ENCODE results near the gene BTN3A1.
"Not testable (repeated sequence)": the region's sequence is repeated elsewhere in the genome, so short reads cannot be mapped to it uniquely, and the experiment has no call there.

Gene BTN3A1

DNA sequence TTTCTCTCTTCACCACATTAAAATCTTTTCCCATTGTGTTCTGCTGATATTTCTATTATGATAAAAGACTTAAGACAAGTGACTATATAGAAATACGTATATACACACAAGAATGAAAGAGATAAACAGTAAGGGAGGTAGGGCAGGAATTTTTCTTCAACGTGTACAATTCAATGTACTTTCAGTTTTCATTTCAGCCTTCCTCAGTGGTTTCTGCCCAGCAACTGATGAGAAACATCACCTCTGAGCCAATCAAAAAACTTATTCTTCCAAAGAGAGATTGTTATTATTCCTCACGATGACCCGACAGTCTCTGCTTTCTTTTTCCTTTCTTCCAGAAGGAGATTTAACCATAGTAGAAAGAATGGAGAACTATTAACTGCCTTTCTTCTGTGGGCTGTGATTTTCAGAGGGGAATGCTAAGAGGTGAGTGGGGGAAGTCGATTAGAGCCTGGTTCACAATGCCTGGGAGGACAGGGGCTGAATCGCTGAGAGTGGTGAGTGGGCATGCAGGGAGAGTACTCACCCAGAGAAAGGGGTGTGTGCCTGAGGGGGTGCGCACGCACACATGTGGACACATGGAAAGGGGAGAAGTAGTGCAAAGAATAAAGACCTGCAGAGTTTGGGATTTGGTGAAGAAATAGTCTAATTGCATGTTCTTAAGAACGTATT, at the start of gene BTN3A1:
BTN3A1 (plus strand) TSS at position 289 of the 672 bp plus-strand sequence. CDS start 3,289 bp downstream, outside the sequence.
- peak; percentile 11 to 79 (median 52) for DNase-seq
- intact Hi-C loops (cut with DNase I) = no loop called here

DNA sequence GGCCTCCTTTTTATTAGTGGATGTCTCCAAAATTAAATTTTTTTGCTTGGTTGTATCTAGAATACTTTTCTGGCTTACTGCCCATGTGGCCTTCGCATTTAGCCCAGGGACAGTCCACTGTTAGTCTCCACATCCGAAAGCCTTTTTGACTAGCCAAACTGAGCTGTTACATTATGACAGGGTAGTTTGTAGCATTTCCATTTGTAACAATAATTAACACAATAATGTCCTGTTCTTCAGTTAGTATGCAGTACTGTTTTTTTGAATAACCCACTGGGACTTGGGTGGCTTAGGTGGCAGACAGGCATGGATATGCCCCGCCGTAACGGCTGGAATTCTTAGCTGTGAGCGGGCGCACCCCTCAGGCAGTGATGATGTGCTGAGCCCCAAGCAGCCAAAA, 49.8 kb upstream of the BTN3A1 start:
- intact Hi-C loops (cut with DNase I) = no loop called here
- DNase-seq = no peak

DNA sequence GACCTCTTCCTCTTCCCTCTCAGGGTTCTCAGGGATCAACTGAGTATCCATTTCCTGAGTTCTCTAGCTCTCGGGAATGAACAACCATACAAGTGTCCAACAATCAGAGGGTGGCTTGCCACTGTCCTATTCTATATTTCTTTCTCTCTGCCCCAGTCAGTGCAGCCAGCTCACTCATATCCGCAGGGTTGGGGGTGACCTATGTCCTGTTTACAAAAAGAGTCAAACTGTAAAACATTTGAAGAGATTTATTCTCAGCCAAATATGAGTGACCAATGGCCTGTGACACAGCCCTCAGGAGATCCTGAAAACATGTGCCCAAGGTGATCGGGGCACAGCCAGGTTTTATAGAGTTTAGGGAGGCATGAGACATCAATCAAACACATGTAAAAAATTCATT, 47.9 kb upstream of the BTN3A1 start:
- intact Hi-C loops (cut with DNase I) = no loop called here
- DNase-seq = no peak

DNA sequence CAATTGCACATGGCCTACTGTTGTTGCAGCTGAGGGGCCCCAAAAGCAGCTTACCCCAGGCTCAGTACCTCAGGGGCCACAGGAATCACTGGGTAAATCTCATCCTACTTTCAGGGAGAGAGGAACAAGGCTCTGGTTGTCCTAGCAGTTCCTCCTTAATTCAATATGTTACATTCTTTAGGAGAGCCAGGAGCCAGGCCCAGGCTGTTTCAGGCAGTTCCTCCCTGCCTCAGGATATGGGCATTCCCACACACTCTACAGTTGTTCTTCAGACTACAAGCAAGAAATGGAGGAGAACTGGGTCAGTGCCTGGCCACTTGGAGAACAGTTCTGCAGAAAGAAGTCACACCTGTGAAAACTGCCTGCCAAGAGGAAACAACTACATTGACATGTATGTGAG, 46.7 kb upstream of the BTN3A1 start:
- DNase-seq = no peak
- intact Hi-C loops (cut with DNase I) = no loop called here

DNA sequence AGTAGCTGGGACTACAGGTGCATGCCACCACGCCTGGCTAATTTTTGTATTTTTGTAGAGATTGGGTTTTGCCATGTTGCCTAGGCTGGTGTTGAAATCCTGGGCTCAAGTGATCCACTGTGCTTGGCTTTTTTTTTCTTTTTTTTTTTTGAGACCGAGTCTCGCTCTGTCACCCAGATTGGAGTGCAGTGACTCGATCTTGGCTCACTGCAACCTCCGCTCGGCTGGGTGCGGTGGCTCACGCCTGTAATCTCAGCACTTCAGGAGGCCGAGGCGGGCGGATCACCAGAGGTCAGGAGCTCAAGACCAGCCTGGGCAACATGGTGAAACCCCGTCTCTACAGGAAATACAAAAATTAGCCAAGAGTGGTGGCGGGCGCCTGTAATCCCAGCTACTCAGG, 44.5 kb upstream of the BTN3A1 start:
- intact Hi-C loops (cut with DNase I); DNase-seq: not testable (repeated sequence)

DNA sequence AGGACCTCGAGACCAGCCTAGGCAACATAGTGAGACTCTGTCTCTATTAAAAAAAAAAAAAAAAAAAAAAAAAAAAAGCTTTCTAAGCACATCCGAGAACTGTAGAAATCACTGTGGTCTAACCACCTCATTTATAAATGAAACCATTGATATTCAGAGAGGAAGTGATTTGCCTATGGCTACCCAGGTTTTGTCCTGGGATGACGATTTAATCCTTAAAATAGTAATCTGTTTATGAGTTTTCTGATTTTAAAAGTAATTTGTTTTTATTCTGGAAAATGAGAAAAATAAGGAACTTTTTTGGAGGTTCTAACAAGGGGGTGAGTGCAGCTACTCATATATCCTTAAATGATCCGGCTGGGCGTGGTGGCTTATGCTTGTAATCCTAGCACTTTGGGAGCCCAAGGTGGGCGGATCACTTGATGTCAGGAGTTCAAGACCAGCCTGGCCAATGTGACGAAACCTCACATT, 43.5 kb upstream of the BTN3A1 start:
- DNase-seq = no peak
- intact Hi-C loops (cut with DNase I) = no loop called here

DNA sequence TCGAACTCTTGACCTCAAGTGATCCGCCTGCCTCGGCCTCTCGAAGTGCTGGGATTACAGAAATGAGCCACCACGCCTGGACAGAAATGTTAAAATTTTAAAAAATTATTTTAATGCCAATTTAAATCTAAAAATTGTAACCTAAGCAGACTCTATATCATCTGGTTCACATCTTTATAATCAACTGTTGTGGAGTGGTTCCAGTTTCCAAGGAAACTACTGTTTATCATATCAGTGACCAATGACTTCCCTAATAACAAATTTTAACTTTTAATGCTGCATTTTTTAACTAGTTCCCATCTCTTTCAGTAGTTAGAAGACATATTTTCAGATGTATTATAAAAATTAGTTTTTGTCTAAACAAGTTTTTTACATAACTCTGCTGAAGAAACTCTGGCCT, 42.3 kb upstream of the BTN3A1 start:
- no peak for DNase-seq
- intact Hi-C loops (cut with DNase I) = no loop called here

DNA sequence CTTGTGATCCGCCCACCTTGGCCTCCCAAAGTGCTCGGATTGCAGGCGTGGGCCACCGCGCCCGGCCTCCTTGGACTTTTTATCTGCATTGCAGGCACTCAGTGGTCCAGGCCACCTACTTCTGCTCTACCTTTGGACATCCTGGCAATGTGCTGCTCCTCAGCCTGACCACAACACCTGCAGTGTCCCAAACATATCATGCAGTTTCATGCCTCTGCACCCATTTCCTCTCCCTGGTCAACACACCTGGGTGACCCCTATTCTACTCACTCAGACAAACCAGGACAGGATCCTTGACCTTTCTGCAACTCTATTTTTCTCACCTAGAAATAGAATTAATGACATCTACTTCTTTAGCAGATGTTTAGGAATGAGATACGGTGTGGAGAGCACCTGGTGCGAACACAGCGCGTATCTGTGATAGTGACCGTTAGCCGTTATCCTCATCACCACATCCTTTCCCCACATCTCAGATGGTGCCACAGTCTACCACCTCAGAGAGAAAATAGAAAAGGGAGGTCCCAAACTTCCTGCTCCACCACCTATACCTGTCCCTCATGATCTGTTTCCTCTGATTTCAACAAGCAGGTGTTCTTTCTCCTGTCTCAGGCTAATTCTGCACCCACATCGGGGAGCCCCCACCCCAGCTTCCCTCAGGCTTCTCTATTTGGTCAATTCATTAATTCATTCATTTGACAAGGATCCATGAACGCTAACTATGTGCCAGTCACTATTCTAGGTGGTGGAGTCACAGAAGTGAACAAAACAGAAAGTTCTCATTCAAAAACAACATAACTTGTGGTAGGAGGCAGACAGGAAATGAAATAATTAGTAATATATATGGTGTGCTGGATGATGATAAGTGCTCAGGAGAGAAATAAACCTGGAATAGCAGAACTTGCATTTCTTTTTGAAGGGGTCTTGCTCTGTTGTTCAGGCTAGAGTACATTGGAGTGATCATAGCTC, 41.3 kb upstream of the BTN3A1 start:
- DNase-seq = no peak
- intact Hi-C loops (cut with DNase I) = no loop called here

DNA sequence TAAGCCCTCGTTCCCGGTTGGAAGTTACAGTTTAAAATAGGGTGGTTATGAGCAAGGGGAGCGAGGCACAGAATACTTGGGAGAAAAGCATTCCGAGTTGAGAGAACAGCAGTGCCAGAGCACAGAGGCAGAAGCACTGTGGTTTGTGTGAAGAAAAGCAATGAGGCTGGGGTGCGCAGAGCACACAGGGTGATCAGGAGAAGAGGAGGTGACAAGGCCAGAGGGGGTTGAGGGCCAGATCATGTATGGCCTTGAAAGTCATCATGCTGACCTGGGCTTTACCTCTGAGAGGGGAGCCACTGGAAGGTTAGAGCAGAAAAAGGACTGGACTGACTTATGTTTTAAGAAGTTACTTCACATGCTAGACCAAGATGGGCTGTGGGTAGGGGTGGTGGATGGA, 40.5 kb upstream of the BTN3A1 start:
- DNase-seq = no peak
- intact Hi-C loops (cut with DNase I) = no loop called here

DNA sequence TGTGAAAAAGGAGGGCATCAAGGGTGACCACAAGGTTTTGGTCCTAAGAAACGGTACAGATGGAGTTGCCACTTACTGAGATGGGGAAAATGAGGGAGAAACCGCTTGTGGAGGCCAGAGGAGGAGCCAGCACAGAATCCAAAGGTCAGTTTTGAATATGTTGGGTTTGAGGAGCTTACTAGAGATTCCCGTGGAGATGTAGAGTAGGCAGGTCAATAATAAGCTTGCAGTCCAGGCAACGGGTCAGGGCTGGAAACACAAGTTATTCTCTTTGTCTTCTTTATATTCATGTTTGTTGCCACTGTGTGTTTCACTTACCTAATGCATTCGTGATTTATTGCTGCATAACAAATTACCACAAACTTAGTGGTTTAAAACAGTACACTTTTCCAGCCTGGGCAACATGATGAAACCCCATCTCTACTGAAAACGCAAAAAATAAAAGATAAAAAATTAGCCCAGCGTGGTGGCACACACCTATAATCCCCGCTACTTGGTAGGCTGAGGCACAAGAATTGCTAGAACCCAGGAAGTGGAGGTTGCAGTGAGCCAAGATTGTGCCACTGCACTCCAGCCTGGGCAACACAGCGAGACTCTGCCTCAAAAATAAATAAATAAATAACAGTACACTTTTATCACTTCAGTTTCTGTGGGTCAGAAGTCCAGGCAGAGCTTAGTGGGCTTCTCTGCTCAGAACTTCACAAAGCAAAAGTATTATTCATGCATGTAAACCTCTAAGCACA, 39.8 kb upstream of the BTN3A1 start:
- DNase-seq = no peak
- intact Hi-C loops (cut with DNase I) = no loop called here

DNA sequence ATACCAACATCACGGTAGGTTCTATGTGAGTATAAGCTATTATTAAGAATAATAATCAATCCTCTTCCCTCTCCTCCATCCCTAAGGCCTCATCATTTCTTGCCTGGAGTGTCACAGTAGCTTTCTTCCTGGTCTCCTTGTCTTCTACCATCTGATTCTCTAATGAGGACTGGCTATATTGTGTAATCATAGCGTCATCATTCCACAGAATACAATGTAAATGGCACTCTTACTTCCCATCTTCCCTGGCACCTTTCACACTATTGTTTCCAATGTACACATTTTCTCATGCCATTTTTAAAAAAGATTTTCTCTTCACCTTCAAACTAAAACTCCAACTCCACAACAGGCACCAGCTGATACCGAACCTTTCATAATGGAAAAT, 39.2 kb upstream of the BTN3A1 start:
- DNase-seq = no peak
- intact Hi-C loops (cut with DNase I) = no loop called here

DNA sequence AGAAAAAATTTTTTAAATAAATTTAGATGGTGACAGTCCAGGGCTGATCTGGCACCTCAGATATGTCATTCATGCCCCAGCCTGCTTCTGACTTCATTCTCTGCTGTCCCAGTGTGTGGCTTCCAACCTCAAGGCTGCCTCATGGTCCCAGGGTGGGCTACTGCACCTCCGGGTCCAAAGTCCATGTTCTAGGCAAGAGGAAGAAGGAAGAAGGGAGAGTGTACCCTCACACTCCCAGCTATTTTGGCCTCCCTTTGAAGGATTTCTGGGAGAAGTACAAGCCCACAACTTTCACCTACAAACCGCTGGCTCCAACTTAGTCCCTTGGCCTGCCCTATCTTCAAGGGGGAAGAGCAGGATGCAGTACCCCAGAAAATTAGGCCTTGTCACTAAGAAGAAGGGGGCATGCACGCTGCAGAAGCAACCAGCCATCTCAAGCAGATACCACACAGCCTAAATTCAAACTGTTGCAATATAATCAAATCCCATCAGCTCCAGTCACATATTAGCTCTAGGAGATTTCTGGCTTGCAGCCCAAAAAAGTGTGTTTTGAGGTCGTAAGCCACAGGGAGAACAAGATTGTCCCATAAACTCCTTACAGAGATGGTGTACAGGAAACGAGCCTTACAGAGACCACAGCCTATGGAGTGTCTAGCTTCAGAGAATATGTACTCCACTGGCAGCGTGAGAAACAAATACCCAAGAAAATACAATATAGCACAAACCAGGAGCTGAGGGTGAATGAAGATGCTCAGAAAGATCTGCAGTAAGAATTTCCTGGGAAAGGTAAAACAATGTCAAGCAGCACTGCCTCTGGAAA, 38.0 kb upstream of the BTN3A1 start:
- DNase-seq = peak in 4 of 42 donors; percentile 10 to 43 (median 24)
- intact Hi-C loops (cut with DNase I) = no loop called here

DNA sequence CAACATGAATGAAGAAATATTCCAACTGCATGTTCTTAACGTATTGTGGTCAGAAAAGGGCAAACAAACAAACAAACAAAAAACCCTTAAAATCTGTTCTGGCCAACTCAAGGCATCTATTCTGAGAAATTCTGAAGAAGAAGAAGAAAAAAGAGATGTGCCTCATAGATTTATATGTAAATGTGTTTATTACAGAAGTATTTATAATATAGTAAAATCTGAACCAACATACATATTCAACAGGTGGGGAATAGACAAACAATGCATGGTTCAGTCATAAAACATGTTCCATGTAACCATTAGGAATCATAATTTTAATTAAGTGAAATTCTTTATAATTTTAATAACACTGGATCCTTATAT, 36.5 kb upstream of the BTN3A1 start:
- intact Hi-C loops (cut with DNase I) = no loop called here
- DNase-seq = no peak

DNA sequence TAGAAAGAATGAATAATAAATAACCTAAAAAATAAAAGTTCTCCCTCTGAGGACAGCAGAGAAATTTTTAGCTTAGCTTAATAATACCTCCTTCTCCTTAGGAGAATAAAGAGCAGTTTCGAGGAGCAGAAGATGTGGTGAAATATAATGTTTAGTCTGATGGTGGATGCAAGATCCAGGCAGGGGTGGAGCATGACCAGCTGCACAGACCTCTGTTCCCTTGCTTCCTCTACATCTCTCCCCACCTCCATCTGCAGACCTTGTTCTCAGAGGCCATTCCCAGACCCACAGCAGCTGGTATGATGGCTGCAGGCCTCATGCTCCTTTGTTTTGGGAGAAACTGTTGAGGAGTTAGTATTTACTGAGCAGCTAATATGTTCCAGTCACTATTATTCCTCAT, 35.6 kb upstream of the BTN3A1 start:
- DNase-seq = no peak
- intact Hi-C loops (cut with DNase I) = no loop called here

DNA sequence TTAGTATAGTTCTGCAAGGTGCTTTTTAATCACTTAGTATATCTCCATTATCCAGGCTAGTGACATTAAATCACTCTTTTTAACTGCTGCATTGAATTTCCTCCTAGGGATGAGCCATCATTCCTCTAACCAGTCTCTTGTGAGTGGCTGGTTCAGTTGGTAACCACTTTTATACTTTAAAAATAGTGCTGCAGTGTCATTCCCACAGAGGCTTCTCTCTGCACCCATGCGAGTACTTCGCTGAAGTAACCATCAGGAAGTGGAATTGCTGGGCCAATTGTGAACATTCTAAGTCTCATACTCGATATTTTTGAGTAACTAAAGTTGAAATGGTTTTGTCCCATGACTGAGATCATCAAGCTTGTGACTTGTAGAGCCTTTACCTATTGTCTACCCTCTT, 35.0 kb upstream of the BTN3A1 start:
- DNase-seq = no peak
- intact Hi-C loops (cut with DNase I) = no loop called here

DNA sequence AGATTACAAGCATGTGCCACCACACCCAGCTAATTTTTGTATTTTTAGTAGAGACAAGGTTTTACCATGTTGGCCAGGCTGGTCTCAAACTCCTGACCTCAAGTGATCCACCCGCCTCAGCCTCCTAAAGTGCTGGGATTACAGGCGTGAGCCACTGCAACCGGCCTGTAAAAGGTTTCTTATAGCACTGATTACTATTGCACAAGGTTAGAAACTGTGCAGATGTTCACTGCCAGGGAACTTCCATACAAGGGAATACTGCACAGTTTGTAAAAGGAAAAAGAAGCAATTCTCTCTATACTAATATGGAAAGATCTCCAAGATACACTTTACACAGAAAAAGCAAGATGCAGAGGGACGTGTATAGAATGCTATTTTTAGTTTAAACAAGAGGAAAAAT, 30.3 kb upstream of the BTN3A1 start:
- intact Hi-C loops (cut with DNase I); DNase-seq: not testable (repeated sequence)

DNA sequence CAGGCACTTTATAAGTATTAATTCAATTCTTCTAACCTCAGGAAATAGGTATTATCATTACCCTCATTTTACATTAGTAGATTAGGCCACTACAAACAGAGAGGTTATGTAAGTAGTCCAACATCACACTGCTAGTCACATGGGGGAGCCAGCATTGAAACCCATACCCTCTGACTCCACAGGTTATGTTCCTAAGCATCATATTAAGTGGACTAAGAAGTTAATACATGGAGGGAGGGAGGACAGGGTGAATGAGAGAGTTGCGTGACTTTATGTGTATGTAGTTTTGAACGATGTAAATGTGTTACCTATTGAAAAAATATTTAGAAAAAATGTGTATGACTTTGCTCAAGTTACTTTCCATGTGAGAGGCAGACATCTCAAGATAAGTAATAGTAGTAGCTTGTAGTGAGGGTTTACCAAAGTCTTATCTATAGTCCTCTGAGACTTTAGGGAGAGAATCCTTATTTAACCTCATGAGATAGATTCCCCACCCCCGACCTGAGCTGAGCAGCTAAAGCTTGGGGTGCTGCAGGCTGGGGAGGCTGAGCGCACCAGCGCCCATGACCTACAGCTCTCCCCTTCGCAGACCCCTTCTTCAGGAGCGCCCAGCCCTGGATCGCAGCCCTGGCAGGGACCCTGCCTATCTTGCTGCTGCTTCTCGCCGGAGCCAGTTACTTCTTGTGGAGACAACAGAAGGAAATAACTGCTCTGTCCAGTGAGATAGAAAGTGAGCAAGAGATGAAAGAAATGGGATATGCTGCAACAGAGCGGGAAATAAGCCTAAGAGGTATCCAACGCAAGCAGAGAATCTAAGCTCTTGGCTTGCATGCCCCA, 29.5 kb upstream of the BTN3A1 start:
- no peak for DNase-seq

DNA sequence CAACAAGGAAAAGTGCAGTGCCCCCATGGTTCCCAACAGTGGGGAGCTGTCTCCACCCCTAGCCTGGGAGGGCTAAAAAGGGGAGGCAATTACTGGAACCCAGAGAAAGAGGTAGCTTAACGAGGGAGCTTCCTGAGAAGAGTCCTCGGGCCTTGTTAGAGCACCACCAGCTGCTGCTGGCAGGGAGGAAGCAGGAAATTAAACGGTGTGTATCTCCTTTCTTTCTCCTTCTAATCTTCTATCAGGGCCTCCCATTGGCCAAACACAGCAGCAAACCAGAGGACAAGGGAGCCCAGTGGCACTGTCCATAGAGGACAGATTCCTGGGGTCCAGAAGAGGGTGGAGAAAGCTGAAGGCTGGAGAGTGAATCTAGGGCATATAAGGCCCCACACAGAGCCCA, 26.8 kb upstream of the BTN3A1 start:
- DNase-seq = no peak
- intact Hi-C loops (cut with DNase I) = no loop called here

More for the DNA sequence above, 29.5 kb upstream of the BTN3A1 start:
- intact Hi-C loops (cut with DNase I) = no loop called here
